Neural cell (in vitro differentiated cells): ENCODE measurements around the gene PAPPA2.

Source experiments
- CTCF ChIP-seq: fragments of 450-650 bp; IDR thresholded peaks from 2 replicates; pipeline ENCODE4 v1.5.1; 2014; ENCODE audit warnings: antibody characterized with exemption, mild to moderate bottlenecking, moderate library complexity; ENCODE audit not compliant: poor library complexity, severe bottlenecking
- EZH2 ChIP-seq: fragments of 200-600, 300-800 bp; shearing (Covaris generic), sonication (generic); IDR thresholded peaks from 2 replicates; pipeline ENCODE4 v1.6.1; 2014; ENCODE audit warnings: antibody characterized with exemption, low read length, borderline replicate concordance, mild to moderate bottlenecking; ENCODE audit not compliant: insufficient read depth, poor library complexity, severe bottlenecking
- POLR2AphosphoS5 ChIP-seq: IDR thresholded peaks from 2 replicates; pipeline ENCODE4 v1.6.1; 2012
- RAD21 ChIP-seq: fragments of 450-650 bp; conservative IDR thresholded peaks from 2 replicates; pipeline ENCODE4 v1.6.1; 2014; ENCODE audit warnings: antibody characterized with exemption, mild to moderate bottlenecking, moderate library complexity
- SMC3 ChIP-seq: fragments of 450-650 bp; conservative IDR thresholded peaks from 2 replicates; pipeline ENCODE4 v1.6.1; 2014; ENCODE audit warnings: antibody characterized with exemption, mild to moderate bottlenecking, moderate library complexity; ENCODE audit not compliant: poor library complexity

- TF ChIP-seq EZH2: no peak
- no peak for TF ChIP-seq CTCF
- no peak for TF ChIP-seq POLR2AphosphoS5
- TF ChIP-seq SMC3: no peak
- no peak for TF ChIP-seq RAD21
Measured at GRCh38 chr1:176770066-176770465, 307.1 kb downstream of the PAPPA2 start.
